Coronary artery (tissue), 2 donors: ENCODE results near the gene C6orf89.

ENCODE experiments used
- DNase-seq: peaks from one replicate; pipeline ENCODE4 v3.0.0-alpha.2; 2017; ENCODE audit warnings: low spot score
- H3K27ac ChIP-seq, 2 donors: fragments of 200-600 bp; sonication (generic); one replicate each; pipeline ENCODE4 v1.5.1; 2016 to 2019
- H3K4me3 ChIP-seq: fragments of 200-600 bp; sonication (generic); 2 replicates; pipeline ENCODE4 v1.5.1; 2016; ENCODE audit warnings: mild to moderate bottlenecking, moderate library complexity
- TF ChIP-seq, protein P1 (sequence below): fragments of 200-600 bp; sonication (generic); IDR thresholded peaks from one replicate; pipeline ENCODE4 v1.5.1; 2019; ENCODE audit warnings: antibody characterized with exemption

The C6orf89 gene

DNA sequence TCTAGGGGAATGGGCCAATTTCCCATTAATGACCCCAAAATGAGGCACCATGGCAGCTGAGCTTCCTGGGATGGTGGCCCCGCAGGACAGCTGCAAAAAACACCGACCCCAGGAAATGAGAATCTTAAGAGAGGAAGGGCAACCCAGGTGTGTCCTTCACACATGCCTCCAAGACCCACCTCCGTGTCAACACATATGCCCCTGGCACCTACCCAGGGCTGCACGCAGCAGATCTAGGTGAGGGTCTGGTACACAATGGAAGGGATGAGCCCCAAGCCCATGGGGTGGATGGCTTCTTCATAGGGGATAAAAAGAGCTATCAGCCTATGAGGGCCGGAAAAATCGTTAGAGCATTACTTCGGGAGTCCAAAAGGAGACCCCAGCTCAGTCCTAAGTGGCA lies 90.8 kb downstream of the C6orf89 start:
- H3K27ac ChIP-seq: peak overlapping the region in 1 of 2 donors; percentile 48
- no peak for DNase-seq
- H3K4me3 ChIP-seq: no peak overlapping the region
- TF ChIP-seq, protein P1, sequence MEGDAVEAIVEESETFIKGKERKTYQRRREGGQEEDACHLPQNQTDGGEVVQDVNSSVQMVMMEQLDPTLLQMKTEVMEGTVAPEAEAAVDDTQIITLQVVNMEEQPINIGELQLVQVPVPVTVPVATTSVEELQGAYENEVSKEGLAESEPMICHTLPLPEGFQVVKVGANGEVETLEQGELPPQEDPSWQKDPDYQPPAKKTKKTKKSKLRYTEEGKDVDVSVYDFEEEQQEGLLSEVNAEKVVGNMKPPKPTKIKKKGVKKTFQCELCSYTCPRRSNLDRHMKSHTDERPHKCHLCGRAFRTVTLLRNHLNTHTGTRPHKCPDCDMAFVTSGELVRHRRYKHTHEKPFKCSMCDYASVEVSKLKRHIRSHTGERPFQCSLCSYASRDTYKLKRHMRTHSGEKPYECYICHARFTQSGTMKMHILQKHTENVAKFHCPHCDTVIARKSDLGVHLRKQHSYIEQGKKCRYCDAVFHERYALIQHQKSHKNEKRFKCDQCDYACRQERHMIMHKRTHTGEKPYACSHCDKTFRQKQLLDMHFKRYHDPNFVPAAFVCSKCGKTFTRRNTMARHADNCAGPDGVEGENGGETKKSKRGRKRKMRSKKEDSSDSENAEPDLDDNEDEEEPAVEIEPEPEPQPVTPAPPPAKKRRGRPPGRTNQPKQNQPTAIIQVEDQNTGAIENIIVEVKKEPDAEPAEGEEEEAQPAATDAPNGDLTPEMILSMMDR: no peak

DNA sequence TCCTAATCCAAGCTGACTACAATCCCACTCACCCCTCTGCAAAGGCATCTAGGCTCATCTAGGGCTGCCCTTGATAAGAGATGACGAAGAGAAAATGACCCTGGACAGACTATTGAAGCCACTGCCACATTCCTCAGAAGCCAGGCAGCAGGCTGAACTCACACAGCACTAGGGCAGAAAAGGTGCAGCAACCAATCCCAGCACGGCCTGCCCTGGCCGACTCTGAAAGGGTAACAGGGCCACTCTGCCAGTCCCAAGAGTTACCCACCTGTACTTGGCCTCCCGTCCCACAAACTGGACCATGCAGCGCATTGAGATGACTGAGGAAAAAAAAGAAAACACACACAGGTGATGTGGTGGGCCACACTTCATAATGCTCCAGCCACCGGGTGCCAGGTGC lies 91.2 kb downstream of the C6orf89 start:
- no peak overlapping the region for H3K4me3 ChIP-seq
- DNase-seq: no peak
- TF ChIP-seq, protein P1: no peak
- no peak overlapping the region for H3K27ac ChIP-seq

DNA sequence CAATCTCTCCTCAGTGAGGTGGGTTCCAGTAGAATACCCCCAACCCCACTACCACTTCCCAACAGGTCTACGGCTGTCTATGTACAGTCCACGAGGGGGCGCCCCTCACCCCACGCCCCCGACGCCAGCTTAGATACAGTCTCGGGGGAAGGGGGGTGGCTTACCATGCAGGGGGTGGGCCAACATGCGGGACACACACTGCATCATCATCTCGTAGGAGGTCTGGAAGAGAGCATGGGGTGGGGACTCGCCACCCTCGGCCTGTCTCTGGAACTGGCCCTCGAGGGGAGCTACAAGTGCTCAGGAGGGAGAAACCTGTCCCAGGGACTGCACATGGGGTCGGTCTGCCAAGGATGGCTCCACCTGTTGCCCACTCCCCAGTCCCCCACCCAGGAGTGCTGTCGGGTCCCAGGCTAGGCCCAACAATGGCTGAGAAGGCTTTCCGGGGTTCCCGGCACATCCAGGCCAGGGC lies 91.8 kb downstream of the C6orf89 start:
- no peak for DNase-seq
- TF ChIP-seq, protein P1: peak; percentile 34
- Histone ChIP-seq H3K27ac (no peak overlapping the region), H3K4me3 (no peak overlapping the region)
